Spleen (tissue), 7 donors: ENCODE data around the gene ACTRT3.

Source experiments
- POLR2A ChIP-seq, 3 donors: fragments of 450-650 bp; IDR thresholded peaks; one replicate each; pipeline ENCODE4 v1.5.1; 2017; ENCODE audit warnings: antibody characterized with exemption in 3 of 3, mild to moderate bottlenecking in 1 of 3
- POLR2AphosphoS5 ChIP-seq, 3 donors: sonication (generic); formaldehyde crosslinking; IDR thresholded peaks; one replicate each; pipeline ENCODE4 v1.5.1; 2017; ENCODE audit warnings: antibody characterized with exemption in 3 of 3
- TF ChIP-seq, protein P1 (sequence below), 11 experiments: fragments of 200-600 bp in 7 of 11; fragments of 450-650 bp in 4 of 11; sonication (generic) in 4 of 11; IDR thresholded peaks in 8 of 11; conservative IDR thresholded peaks in 3 of 11; 1 replicate in 7 of 11; 2 replicates in 4 of 11; pipeline versions ENCODE4 v1.4.0 to v1.8.0; 2016 to 2021; ENCODE audit warnings: antibody characterized with exemption in 11 of 11, inconsistent platforms in 4 of 11, mild to moderate bottlenecking in 1 of 11
- donor health status: DM: no; HTN: no; CAD: no; lungs with moderate emphysema.
- donor health status: DM: no; HTN: no; CAD: no.
- donor health status: DM: no; HTN: no; CAD: no.

DNA sequence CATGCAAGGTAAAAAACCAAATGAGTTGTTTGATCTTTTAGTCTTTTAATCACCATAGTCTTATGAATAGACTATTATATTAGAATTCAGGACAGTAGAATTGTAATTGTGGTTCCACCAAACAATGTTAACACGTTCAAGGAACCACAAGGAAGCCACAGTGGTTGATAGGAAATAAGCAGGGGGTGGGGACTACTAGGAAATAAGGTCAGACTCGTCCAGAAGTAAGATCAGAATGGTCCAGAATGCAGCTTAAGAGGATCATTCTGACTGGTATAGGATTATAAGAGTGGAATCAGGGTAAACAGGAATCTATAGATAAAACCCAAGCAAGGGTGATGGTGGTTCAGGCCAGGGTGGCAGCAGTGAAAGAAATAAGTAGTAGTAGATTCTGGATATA is 11.4 kb upstream of the ACTRT3 start:
- TF ChIP-seq, protein P1, sequence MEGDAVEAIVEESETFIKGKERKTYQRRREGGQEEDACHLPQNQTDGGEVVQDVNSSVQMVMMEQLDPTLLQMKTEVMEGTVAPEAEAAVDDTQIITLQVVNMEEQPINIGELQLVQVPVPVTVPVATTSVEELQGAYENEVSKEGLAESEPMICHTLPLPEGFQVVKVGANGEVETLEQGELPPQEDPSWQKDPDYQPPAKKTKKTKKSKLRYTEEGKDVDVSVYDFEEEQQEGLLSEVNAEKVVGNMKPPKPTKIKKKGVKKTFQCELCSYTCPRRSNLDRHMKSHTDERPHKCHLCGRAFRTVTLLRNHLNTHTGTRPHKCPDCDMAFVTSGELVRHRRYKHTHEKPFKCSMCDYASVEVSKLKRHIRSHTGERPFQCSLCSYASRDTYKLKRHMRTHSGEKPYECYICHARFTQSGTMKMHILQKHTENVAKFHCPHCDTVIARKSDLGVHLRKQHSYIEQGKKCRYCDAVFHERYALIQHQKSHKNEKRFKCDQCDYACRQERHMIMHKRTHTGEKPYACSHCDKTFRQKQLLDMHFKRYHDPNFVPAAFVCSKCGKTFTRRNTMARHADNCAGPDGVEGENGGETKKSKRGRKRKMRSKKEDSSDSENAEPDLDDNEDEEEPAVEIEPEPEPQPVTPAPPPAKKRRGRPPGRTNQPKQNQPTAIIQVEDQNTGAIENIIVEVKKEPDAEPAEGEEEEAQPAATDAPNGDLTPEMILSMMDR (IDR thresholded peaks at IDR 0.05 in 8 of 11, conservative IDR thresholded peaks at IDR 0.05 in 3 of 11), result no peak
- TF ChIP-seq POLR2AphosphoS5 (IDR thresholded peaks at IDR 0.05) (no peak), POLR2A (IDR thresholded peaks at IDR 0.05) (no peak)
